Uterus (tissue), 2 donors: ENCODE measurements around the gene FIBCD1.

Source experiments
- CTCF ChIP-seq, 4 experiments: fragments of 200-600 bp in 2 of 4; fragments of 450-650 bp in 2 of 4; sonication (generic) in 2 of 4; IDR thresholded peaks; one replicate each; pipeline ENCODE4 v1.5.1; 2016 to 2019; ENCODE audit warnings: antibody characterized with exemption in 4 of 4, mild to moderate bottlenecking in 2 of 4, moderate library complexity in 1 of 4
- POLR2A ChIP-seq, 2 donors: fragments of 450-650 bp; IDR thresholded peaks; one replicate each; pipeline ENCODE4 v1.6.1; 2016; ENCODE audit warnings: antibody characterized with exemption in 2 of 2, mild to moderate bottlenecking in 1 of 2, moderate library complexity in 1 of 2

GRCh38 chr9:130921300-130921988 lies 17.6 kb downstream of the FIBCD1 start:
- TF ChIP-seq CTCF (IDR thresholded peaks at IDR 0.05) (no peak), POLR2A (IDR thresholded peaks at IDR 0.05) (no peak)
